ENCODE data around the gene DLX6.
"Not testable (repeated sequence)": the region's sequence is repeated elsewhere in the genome, so short reads cannot be mapped to it uniquely, and the experiment has no call there.

The DLX6 gene

DNA sequence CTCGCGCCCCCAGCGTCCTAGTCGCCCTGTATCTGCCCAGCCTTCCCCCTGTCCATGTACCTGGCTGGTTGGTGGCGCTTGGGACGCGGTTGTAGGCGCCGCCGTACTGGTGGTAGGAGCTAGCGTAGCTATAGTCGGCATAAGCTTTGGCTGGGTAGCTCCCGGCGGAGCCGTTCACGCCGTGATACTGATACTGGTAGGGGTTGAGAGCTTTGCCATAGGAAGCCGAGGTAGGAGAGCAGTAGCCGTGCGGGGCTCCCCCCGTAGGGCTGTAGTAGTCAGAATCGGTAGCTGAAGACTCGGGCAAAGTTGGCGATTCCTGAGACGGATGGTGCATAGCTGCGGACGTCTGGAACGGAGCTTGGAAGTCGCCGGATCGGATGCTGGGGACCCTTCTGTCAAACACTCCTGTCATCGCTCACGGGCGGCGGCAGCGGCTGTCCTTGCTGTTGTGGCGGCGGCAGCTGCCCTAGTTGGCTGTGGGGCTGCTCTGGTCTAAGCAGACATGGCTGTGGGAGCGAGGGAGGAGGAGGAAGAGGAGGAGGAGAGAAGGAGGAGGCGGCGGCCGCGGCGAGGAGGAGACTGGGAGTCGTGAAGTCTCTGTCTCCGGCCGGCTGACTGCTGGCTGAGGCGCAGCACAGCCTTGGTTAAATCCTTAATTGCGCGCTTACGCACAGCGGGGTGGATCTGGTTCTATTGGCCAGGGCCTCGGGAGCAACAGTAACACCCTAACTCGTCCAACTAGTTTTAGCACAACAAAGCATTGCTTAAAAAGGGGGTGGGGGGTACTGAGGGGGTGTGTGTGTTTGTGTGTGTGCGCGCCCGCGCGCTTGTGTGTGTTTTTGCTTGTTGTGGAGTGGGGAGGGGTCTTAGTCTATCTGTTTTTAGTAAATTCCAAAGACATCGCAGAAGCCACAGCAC lies 19.1 kb downstream of the DLX6 start, which contains the start of gene DLX5:
Gene DLX5, minus strand, starts transcription at position 623 of the 921 bp plus-strand sequence. Its CDS starts 208 bp downstream, at position 415.
- DNase-seq: peak; percentile 98

DNA sequence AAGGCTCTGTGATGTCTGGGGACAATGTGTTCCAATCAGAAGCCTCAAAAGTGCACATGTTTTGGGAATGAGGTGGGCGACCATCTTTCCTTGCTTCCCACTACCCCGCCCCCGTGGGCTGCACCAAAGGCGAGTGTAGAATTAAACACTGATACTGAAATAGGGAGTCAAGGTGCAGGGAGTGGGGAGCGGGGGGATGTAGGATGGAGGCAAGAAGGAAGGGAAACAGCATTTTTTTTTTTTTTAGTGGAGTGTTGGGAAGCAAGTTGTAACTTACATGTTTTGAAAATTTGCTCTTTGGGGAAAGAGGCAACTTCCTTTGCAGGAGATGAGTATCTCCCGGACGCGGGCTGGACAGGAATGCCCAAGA lies 19.8 kb downstream of the DLX6 start:
- no peak for DNase-seq

DNA sequence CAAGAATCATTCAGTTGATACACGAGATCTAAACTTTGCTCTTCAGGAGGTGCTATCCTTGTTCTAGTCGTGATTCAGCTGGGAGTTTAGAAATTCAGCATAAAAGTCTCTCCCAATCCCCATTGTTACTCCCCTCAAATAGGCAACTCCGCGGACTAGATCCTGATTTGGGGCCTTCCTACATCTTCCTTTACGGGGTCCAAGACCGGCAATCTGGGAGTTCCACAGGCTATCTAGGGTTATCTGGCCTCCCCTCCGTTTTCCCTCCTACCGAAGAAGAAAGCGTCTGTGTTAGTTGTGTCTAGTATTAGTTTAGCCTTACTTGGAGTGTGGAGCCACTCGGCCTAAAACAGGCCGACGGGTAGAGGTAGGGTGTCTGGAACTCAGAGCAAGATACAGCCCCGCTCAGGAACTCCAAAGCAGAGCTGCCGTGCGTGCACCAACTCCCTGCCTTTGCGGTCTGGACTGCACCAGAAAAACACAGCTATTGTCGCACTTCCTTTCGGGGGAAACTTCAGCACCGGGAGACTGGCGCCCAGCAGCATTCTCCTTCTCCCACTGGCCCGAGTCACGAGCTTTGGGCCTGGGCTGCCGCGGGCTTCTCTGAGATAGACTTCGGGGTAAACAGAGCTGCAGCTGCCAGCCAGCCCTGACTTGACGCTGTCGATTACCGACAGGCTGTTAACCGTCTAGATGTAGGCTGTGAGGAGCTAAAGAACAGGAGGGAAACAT lies 20.8 kb downstream of the DLX6 start:
- DNase-seq: no peak

DNA sequence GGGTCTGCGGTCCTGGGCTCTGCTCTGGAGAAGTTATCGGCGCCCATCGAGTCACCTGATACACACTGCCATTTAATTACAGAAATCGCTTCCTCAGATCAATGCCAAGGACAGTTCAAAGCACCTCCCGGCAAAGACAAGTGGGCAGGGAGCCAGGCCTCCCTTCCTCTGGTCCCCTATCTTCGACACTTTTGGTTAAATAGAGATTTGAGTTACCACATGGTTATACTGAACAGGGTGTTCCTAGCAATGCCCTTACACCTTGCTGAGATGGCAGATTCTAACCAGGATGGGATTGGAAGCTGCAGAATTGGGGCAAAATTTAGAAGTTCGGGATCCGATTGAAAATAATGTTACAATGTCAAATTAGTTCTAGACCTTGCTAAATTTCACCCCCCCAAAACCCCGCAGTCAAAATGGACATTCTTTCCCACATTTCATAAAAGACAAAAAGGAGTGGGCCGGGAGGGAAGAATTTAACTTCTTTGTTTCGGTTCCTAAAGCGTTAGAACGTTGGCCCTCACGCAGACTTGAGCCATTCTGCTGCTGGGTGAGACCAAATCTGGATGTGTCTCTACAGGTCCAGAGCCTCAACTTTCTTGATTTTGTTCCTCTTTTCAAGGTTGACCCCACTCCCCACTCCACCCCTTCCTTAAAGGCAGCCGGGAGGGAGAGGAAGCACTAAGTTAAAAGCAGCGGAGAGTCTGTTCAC lies 21.5 kb downstream of the DLX6 start:
- no peak for DNase-seq

DNA sequence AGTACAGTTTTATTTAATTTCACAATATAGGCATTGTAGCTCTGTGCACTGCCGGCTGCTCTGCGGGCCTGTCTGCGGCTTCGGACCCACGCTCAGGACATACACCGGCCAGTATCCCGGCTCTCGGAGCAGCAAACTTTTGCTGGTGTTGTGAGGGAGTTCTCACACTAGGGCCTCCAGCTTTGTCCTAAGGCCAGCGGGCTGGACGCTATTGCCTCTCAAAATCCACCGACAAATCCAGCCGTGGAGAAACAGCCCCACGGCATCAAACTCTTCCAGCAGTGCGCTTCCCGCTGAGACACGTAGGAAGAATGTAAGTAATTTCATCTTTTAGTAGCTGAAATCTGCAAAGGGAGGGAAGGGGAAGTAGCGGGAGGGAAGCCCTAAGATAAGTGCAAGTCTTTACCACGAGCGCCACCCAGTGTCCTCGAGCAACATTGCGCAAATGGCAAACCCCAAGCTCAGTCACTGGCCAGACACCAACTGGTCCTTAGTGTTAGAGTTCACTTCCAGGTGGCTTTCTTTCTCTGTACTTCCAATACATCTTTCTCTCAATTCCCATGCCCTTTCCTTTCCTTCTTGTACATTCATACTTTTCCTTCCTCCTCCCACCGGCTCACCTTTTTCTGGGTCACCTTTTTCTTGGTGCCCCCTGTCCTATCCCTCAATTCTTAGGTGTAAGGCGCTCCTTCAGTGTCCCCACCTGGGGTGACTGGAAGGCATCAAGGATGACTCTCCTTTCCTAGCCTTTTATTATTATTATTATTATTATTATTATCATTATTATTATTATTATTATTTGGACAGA lies 22.3 kb downstream of the DLX6 start:
- peak; percentile 88 for DNase-seq

DNA sequence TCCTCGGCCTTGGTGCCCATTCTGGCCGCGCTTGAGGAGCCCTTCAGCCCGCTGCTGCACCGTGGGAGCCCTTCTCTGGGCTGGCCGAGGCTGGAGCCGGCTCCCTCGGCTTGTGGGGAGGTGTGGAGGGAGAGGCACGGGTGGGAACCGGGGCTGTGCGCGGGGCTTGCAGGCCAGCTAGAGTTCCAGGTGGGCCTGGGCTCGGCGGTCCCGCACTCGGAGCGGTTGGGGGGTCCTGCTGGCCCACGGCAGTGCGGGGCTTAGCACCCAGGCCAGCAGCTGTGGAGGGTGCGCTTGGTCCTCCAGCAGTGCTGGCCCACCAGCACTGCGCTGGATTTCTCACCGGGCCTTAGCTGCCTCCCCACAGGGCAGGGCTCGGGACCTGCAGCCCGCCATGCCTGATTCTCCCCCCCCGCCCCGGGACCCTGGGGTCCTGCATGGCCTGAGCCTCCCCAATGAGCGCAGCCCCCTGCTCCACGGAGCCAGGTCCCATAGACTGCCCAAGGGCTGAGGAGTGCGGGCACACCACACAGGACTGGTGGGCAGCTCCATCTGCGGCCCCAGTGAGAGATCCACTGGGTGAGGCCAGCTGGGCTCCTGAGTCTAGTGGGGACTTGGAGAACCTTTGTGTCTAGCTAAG lies 29.0 kb downstream of the DLX6 start:
- DNase-seq: not testable (repeated sequence)

DNA sequence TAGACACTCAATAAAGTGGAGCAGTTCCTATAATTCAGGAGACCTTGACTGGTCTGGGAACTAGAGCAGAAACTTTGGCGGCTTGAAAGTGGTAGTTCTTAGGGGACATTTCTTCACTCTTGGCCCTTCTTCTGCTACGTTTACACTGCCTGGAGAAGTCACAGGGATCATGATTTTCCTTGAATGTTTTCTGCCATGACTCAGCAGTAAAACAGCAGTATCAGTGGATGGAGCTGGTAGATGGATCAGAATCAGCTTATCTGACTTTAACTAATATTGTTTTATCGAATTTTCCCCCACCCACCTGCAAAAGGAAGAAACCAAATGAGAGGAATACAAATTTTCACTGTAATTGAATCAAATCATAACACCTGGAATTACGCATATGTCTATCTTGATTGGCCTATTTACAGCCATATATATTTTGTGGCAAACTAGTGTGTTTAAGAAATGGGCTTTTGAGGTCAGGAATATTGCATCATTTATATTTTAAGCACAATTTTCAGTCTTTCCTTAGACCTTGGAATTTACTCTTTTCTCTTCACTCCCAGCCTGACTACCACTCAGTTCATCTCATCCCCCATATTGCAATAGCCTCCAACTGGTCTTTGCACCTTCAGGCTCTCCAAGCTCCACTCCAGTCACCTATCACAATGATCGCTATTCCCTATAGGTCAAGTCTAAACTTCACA lies 34.2 kb downstream of the DLX6 start:
- no peak for DNase-seq

DNA sequence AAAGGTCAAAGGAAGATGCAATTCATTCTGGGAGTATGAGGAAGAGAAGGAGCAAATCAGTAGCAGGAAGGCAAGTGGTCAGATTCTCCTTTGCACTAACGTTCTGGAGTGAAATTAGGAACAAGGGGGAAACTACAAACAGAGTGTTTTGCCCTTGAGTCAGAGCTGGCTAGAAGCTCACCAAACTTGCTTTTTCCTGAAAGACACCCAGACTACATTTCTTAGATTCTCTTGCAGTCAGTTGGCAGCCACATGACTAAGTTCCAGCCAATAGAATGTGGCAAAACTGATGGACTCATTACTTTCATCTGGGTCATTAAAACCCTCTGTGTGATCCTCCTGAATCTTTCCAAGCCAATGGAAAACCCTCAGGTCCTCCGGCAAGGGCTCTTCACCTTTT lies 37.9 kb downstream of the DLX6 start:
- no peak for DNase-seq

All from COR-L47 (cell line).